ENCODE data around the gene MYLK.
"Not testable (repeated sequence)": the region's sequence is repeated elsewhere in the genome, so short reads cannot be mapped to it uniquely, and the experiment has no call there.

Gene MYLK, protein sequence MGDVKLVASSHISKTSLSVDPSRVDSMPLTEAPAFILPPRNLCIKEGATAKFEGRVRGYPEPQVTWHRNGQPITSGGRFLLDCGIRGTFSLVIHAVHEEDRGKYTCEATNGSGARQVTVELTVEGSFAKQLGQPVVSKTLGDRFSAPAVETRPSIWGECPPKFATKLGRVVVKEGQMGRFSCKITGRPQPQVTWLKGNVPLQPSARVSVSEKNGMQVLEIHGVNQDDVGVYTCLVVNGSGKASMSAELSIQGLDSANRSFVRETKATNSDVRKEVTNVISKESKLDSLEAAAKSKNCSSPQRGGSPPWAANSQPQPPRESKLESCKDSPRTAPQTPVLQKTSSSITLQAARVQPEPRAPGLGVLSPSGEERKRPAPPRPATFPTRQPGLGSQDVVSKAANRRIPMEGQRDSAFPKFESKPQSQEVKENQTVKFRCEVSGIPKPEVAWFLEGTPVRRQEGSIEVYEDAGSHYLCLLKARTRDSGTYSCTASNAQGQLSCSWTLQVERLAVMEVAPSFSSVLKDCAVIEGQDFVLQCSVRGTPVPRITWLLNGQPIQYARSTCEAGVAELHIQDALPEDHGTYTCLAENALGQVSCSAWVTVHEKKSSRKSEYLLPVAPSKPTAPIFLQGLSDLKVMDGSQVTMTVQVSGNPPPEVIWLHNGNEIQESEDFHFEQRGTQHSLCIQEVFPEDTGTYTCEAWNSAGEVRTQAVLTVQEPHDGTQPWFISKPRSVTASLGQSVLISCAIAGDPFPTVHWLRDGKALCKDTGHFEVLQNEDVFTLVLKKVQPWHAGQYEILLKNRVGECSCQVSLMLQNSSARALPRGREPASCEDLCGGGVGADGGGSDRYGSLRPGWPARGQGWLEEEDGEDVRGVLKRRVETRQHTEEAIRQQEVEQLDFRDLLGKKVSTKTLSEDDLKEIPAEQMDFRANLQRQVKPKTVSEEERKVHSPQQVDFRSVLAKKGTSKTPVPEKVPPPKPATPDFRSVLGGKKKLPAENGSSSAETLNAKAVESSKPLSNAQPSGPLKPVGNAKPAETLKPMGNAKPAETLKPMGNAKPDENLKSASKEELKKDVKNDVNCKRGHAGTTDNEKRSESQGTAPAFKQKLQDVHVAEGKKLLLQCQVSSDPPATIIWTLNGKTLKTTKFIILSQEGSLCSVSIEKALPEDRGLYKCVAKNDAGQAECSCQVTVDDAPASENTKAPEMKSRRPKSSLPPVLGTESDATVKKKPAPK (N-terminal part only)

DNA sequence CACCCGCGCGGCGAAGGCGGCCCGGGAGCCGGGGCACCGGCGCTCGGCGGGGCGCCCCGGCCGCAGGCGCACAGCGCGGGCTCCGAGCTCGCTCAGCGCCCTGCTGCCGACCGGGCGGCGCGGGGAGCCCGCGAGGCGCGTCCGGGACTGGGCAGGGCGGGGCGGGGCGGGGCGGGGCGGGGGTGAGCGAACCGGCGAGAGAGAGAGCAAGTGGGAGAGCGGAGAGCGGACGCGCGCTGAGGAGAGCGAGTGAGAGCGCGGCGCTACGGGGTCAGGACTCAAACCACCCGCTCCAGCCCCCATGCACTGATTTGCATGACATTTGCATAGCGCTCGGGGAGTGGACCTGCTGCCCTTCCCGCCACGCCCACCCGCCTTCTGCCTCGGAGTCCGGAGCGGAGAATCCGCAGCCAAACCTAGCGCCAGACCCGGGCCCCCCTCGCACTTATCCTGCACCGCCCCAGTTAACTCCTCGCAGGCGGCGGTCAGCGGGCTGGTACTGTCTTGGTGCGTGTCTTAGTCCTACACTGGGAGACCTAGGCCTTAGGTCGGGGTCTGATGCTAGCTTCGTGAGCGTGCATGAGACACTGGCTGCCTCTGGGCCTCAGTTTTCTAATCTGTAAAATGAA is at the start of gene MYLK:
TSS of gene MYLK (minus strand) at position 130 of the 629 bp plus-strand sequence. CDS start 90,491 bp downstream, outside the sequence.
- no peak for FAIRE-seq

DNA sequence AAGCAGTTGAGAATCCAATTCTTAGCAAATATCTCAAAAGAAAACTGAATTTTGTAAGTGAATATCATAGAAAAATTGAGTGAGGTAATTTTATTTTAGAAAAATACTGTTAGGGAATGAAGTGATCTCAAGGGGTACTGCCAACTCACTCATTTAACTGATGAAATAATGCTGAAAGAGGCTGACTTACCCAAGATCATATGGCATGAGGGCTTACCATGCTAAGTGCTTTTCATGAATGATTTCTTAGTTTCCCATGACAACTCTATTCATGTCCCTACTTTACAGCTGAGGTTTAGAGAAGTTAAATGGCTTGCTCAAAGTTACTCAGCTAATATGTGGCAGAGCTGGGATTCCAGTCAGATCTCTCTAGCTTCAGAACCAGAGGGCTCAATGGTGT is 46.3 kb upstream of the MYLK start:
- FAIRE-seq: no peak

DNA sequence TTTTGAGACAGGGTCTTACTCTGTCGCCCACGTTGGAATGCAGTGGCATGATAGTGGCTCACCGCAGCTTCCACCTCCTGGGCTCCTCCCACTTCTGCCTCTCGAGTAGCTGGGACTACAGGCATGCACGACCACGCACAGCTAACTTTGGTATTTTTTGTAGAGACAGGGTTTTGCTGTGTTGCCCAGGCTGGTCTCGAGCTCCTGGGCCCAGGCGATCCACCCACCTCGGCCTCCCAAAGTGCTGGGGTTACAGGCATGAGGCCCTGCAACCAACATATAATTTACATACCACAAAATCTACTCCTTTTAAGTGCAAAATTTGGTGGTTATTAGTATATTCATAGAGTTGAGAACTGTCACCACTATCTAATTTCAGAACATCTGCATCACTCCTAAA is 45.2 kb upstream of the MYLK start:
- FAIRE-seq: no peak

DNA sequence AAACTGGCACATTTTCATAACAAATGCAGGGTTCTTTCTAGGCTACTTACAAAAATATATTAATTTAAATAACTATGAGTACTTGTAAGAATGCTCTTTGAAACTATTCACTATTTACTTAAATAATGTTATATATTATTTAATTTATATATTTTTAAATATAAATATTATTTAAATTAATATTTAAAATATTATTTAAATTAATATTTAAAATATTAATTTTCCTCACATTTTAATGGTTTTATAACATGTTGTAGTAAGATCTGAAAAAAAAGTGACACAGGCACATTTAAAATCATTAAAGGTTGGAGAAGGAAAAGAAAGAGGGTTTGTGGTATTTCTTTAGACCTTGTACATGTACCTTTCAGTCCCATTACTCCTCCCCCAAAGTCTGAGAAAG is 42.3 kb upstream of the MYLK start:
- FAIRE-seq: peak; percentile 95

DNA sequence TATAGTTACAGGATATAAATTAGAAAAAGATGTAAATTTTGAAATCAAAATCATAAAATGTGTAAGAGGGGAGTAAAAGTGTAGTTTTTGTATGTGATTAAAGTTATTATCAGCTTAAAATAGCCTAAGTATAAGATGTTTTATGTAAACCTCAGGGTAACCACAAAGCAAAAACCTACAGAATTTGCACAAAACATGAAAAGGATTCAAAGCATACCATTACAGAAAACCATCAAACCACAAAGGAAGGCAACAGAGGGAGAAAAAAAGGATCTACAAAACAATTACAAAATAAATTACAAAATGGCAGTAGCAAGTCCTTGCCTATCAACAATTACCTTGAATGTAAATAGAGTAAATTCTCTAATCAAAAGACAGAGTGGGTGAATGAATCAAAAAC is 36.7 kb upstream of the MYLK start:
- FAIRE-seq: no peak

DNA sequence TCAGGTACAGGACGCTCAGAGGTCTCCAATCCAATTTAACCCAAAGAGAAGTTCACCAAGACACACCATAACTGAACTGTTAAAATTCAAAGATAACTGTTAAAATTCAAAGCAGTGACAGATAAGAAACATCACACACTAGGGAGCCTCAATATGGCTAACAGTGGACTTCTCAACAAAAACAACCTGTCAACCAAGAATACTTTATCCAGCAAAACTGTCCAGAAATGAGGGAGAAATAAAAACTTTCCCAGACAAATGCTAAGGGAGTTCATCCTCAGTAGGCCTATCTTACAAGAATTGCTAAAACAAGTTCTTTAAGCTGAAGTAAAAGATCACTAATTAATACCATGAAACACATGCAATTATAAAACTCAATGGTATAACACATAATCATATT is 36.3 kb upstream of the MYLK start:
- FAIRE-seq: peak; percentile 19

DNA sequence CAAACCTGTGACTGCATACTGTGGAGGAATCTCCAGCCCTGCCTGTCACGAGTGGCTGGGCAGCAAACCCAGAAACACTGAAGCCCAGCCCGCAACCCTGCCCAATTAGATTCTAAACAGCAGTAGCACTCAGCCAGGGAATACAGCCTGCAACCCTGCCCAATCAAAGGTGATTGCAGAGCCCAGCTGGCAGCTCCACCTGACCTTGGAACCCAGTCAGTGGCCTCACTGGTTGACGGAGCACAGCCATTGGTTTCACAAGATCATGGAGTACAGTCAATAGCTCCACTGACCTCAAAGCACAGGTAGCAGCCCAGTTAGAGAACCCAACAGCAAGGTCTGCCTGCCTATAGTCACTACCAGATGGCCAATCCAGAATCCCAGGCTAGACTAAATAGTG is 35.2 kb upstream of the MYLK start:
- FAIRE-seq: no peak

DNA sequence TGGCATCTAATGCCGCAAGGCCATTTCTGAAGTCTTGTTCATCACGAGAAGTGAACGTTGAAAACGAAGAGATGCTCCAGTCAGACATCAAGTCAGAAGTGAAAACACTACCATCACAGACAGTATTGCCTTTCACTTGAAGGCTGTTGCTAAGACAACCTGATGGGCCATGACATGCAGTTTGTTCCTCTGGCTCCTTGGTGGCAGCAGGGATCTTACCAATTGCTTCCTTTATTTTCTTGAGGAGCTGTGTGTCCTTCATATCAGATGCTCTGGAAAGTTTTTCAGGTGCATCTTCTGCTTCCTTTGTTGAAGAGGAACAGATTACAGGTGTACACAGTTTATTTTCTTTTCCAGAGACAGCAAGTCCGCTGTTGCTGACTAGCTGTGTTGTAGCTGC is 30.7 kb upstream of the MYLK start:
- FAIRE-seq: no peak

DNA sequence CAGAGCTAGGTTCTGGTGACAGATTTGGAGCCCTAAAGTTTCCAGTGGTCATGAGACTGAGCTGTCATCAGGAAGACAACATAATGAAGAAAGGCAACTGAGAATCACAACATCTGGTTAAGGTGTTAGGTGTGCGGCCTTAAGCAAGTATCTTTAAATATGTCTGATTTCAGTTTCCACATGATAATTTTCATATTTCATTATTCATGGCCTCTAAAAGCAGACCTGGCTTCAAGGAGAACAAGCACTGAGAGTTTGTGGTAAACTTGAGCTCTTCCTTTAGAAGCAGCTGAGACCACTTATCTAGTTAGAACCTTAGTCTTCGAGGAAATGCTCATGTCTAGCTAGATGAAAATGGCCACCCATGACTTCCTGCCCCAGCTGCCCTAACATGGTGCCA is 25.7 kb upstream of the MYLK start:
- FAIRE-seq: no peak

DNA sequence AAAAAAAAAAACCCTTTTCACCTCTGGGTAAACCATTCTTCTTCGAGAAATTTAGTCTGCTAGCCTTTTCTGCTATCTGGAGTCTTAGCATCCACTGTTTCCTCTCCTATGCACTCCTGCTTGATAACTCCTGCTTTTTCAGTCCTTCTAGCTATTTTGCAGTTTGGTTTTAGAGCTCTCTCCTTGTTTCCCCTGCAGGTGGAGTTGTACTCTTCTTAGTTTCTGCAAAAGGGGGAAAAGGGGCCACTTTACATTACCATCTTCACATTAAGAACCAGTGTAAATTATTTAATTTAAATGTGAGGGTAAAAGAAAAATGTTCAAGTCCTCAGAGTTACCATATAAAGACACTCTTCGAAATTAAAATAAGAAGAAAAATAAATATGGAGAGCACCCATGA is 23.6 kb upstream of the MYLK start:
- no peak for FAIRE-seq

DNA sequence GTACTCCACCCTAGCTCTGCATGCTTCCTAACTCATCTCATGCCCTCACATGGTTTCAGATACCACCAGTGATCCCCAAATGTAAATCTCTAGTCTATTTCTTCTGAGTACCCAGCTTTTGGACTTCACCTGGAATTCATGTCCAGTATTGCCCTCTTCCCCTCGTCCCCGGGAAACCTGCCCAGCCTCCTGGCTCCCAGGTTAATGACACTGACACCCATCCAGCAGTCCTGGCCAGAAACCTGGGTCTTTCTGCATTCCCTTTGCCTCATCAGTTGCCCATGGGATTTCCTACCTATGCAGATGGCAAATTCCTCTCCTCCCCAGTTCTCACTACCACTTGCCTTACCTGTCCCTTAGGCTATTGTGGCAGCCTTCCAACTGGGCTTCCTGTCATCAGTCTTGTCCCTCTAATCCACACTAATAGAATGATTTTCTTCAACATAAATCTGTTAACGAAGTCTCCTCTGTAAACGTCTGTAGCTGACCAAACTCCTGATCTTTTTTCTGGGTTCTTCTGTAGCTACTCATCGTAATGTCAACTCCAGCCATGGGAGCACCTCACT is 15.3 kb upstream of the MYLK start:
- no peak for FAIRE-seq

DNA sequence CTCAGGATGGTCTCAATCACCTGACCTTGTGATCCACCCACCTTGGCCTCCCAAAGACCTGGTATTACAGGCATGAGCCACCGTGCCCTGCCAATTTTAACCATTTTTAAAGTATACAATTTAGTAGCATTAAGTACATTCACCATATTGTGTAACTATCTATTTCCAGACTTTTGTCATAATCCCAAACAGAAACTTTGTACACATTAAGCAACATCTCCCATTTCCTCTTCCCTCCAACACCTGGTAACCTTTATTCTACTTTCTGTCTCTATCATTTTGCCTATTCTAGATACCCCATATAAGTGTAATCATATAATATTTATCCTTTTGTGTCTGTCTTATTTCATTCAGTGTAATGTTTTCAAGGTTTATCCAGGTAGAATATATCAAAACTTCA is 8.9 kb upstream of the MYLK start:
- FAIRE-seq: no peak

DNA sequence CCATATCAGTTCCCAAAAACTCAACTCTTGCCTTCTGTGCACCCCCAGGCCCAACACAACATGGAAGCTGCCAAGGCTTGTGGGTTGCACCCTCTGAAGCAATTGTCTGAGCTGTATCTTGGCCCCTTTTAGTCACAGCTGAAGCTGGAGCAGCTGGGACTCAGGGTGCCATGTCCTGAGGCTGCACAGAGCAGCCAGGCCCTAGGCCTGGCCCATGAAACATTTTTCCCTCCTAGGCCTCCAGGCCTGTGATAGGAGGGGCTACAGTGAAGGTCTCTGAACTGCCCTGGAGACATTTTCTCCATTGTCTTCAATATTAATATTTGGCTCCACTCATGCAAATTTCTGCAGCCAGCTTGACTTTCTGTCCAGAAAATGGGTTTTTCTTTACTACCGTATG is 8.1 kb upstream of the MYLK start:
- no peak for FAIRE-seq

DNA sequence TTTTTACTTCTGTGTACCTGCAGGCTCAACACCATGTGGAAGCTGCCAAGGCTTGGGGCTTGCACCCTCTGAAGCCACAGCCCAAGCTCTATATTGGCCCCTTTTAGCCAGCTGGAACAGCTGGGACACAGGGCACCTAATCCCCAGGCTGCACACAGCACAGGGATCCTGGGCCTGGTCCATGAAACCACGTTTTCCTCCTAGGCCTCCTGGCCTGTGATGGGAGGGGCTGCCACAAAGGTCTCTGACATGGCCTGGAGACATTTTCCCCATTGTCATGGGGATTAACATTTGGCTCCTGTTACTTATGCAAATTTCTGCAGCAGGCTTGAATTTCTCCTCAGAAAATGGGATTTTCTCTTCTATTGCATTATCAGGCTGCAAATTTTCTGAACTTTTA is 6.9 kb upstream of the MYLK start:
- not testable (repeated sequence) for FAIRE-seq

DNA sequence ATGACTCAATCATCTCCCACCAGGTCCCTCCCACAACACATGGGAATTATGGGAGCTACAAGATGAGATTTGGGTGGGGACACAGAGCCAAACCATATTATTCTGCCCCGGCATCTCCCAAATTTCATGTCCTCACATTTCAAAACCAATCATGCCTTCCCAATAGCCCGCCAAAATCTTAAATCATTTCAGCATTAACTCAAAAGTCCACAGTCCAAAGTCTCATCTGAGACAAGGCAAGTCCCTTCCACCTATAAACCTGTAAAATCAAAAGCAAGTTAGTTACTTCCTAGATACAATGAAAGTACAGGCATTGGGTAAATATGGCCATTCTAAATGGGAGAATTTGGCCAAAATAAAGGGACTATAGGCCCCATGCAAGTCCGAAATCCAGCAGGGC is 6.0 kb upstream of the MYLK start:
- FAIRE-seq: not testable (repeated sequence)

DNA sequence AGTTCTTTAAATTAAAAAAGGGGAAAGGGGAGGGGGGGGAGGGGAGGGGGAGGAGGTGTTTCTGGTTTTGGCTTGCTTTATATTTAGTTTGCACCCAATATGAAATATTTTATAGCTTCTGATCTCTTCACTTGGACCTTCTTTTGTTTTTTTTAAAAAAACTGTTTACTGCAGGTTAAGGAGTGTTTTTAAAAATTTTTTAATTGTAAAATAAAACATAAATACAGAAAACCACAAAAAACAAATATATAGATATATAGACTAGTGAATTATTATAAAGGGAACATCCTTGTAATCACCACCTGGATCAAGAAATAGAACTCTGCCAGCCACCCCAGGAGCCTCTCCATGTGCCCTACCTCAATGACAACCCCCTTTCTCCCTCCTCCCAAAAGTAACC is 861 bp upstream of the MYLK start:
- no peak for FAIRE-seq

DNA sequence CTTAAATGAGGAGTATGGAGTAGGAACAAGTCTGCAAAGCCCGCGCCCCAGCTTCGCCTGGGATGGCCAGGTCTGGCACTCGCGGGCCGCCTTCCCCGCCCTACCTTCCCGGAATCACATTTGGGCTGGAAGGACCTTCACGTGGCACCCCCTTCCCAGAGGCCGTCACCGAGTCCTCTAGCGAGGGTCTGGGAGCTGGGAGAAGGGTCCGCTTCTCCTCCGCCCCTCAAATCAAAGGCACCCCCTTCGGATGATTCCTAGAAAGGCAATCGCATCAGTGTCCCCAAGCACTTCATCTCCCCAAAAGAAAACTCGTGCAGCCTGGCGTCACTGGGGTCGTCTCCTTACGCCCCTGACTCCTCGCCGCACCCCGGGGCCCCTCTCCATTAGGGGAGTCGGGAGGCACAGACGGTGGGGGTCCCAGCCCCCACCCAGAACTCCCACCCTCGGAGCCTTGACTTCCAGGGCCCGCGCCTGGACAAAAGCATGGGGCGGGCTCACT is 380 bp downstream of the MYLK start:
- no peak for FAIRE-seq

DNA sequence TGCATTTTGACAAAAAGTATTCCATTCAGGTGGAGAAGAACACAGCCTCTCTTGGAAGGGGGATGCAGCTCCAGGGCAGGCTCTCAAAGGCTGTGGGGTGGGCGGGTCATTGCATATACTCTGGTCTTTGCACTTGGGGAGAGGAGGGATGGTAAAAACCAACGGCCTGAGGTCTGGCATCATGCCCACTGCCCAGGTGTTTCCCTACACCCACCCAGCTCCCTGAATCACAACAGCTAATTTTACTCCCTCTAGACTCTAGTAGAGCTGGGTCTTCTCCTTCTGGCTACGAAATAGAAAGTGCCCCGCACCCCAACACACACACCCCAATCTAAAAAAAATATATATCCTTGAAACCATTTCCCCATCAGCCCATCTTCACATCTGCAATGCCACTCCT is 1.0 kb downstream of the MYLK start:
- FAIRE-seq: no peak

DNA sequence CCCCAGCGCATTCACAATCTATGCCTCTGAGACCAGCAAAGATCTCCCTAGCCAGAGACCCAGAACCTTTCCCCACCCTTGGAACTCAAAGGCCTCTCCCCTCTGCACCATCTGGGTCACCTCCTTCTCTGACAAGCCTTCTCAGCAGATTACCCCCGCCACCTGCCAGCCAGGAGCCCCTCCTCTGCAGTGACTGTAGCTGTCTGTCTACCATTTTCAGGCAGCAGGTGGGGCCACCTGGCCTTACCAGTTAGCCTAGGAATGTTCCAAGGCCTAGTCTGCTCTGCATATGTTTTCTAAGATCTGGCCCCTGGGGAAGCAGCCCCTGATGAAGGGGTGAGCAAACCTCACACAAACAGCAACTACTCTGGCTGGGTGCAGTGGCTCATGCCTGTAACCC is 2.4 kb downstream of the MYLK start:
- no peak for FAIRE-seq

DNA sequence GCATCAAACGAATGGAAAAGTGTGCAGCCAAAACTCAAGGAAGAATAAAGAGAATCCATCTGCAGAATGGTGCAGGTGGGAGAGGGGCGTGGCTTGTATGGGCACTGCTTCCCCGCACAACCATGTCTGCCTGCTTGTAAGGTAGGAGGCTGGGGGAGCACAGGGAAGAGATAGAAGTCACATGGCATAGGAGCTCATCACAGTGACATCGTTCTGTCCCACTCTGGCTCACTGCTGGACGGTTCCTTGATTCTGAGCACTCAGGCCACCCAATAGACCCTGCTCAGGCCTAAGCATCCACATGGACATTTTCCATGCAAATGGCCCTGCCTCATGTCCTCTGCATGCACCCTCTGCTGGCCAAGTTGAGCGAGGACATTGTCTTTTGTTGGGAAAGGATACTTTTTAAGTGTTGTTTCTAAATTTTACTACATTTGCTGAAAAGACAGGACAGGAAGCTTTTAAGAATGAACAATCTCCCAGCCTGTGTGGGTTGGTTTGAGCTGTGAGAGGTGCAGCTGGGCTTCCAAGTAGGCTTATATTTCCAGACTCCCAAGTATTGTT is 3.1 kb downstream of the MYLK start:
- FAIRE-seq: no peak

DNA sequence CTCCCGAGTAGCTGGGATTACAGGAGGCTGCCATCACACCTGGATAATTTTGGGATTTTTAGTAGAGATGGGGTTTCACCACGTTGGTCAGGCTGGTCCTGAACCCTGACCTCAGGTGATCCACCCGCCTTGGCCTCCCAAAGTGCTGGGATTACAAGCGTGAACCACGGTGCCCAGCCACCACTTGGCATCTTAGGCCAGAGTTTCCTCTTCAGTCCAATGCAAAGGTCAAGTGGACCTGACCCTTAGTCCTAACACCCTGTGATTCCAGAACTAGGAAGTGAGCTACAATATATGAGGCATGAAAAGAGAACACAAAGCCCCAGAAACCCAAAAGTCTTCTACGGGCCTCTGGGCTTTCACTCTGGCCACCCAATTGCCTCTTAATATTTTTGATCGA is 5.3 kb downstream of the MYLK start:
- FAIRE-seq: no peak

DNA sequence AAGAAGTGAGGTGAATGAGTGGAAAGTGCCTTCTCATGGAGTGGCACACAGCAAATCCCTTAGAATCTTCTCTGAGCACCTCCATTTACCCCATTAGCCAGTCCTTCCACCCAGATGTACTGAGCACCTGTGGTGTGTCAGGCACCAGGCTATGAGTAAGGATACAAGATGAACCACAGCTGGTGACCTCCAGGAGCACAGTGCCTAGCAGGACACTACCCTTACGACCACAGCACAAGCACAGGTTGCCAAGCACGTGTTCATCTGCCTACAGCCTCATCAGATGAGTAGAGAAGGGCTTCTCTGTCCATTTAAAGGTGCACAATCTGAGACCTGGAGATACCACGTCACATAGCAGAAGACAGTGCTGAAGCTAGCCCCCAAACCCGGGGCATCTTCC is 6.2 kb downstream of the MYLK start:
- FAIRE-seq: no peak
